Measurements from ENCODE around the gene NPHP4. TPM values are rescaled to one million over a fixed set of nuclear protein-coding genes. Genes with fewer than 3 reads are reported as not detected.

NPHP4 gene
- total RNA-seq, 1 experiment from 2014 or later = 3.4 TPM

GRCh38 chr1:5915587-5916571 lies 76.3 kb downstream of the NPHP4 start:
- in situ Hi-C loops (cut with HindIII; ENCODE audit: low pct_unique_long_range_greater_than_20kb, low sequenced_read_pairs) = no loop called here
- peak; percentile 91 for DNase-seq (ENCODE audit: low read depth, low spot score)

- DNase-seq (ENCODE audit: low read depth, low spot score) = no peak
- in situ Hi-C loops (cut with HindIII; ENCODE audit: low pct_unique_long_range_greater_than_20kb, low sequenced_read_pairs) = no loop called here
Observed at GRCh38 chr1:5914676-5915365, 77.4 kb downstream of the NPHP4 start.

- in situ Hi-C loops (cut with HindIII; ENCODE audit: low pct_unique_long_range_greater_than_20kb, low sequenced_read_pairs) = no loop called here
- no peak for DNase-seq (ENCODE audit: low read depth, low spot score)
Observed at GRCh38 chr1:5913876-5914275, 78.3 kb downstream of the NPHP4 start.

- in situ Hi-C loops (cut with HindIII; ENCODE audit: low pct_unique_long_range_greater_than_20kb, low sequenced_read_pairs) = no loop called here
- no peak for DNase-seq (ENCODE audit: low read depth, low spot score)
Observed at GRCh38 chr1:5913078-5913845, 79.0 kb downstream of the NPHP4 start.

- in situ Hi-C loops (cut with HindIII; ENCODE audit: low pct_unique_long_range_greater_than_20kb, low sequenced_read_pairs) = no loop called here
- no peak for DNase-seq (ENCODE audit: low read depth, low spot score)
Observed at GRCh38 chr1:5911871-5912271, 80.4 kb downstream of the NPHP4 start.

- DNase-seq (ENCODE audit: low read depth, low spot score) = no peak
- in situ Hi-C loops (cut with HindIII; ENCODE audit: low pct_unique_long_range_greater_than_20kb, low sequenced_read_pairs) = no loop called here
Observed at GRCh38 chr1:5911157-5911556, 81.1 kb downstream of the NPHP4 start.

GRCh38 chr1:5910666-5911065 lies 81.6 kb downstream of the NPHP4 start:
- in situ Hi-C loops (cut with HindIII; ENCODE audit: low pct_unique_long_range_greater_than_20kb, low sequenced_read_pairs) = no loop called here
- DNase-seq (ENCODE audit: low read depth, low spot score) = no peak

- DNase-seq (ENCODE audit: low read depth, low spot score) = no peak
- in situ Hi-C loops (cut with HindIII; ENCODE audit: low pct_unique_long_range_greater_than_20kb, low sequenced_read_pairs) = no loop called here
Observed at GRCh38 chr1:5910276-5910620, 82.0 kb downstream of the NPHP4 start.

- DNase-seq (ENCODE audit: low read depth, low spot score) = no peak
- in situ Hi-C loops (cut with HindIII; ENCODE audit: low pct_unique_long_range_greater_than_20kb, low sequenced_read_pairs) = no loop called here
Observed at GRCh38 chr1:5909576-5910275, 82.5 kb downstream of the NPHP4 start.

- no peak for DNase-seq (ENCODE audit: low read depth, low spot score)
- in situ Hi-C loops (cut with HindIII; ENCODE audit: low pct_unique_long_range_greater_than_20kb, low sequenced_read_pairs) = no loop called here
Observed at GRCh38 chr1:5908461-5909375, 83.5 kb downstream of the NPHP4 start.

- in situ Hi-C loops (cut with HindIII; ENCODE audit: low pct_unique_long_range_greater_than_20kb, low sequenced_read_pairs) = no loop called here
- DNase-seq (ENCODE audit: low read depth, low spot score) = no peak
Observed at GRCh38 chr1:5907966-5908365, 84.3 kb downstream of the NPHP4 start.

GRCh38 chr1:5907386-5907785 lies 84.8 kb downstream of the NPHP4 start:
- no peak for DNase-seq (ENCODE audit: low read depth, low spot score)
- in situ Hi-C loops (cut with HindIII; ENCODE audit: low pct_unique_long_range_greater_than_20kb, low sequenced_read_pairs) = no loop called here

- DNase-seq (ENCODE audit: low read depth, low spot score) = no peak
- in situ Hi-C loops (cut with HindIII; ENCODE audit: low pct_unique_long_range_greater_than_20kb, low sequenced_read_pairs) = no loop called here
Observed at GRCh38 chr1:5906966-5907365, 85.3 kb downstream of the NPHP4 start.

- no peak for DNase-seq (ENCODE audit: low read depth, low spot score)
- in situ Hi-C loops (cut with HindIII; ENCODE audit: low pct_unique_long_range_greater_than_20kb, low sequenced_read_pairs) = no loop called here
Observed at GRCh38 chr1:5906116-5906515, 86.1 kb downstream of the NPHP4 start.

- in situ Hi-C loops (cut with HindIII; ENCODE audit: low pct_unique_long_range_greater_than_20kb, low sequenced_read_pairs) = no loop called here
- DNase-seq (ENCODE audit: low read depth, low spot score) = no peak
Observed at GRCh38 chr1:5905436-5905835, 86.8 kb downstream of the NPHP4 start.

GRCh38 chr1:5904551-5904950 lies 87.7 kb downstream of the NPHP4 start:
- in situ Hi-C loops (cut with HindIII; ENCODE audit: low pct_unique_long_range_greater_than_20kb, low sequenced_read_pairs) = no loop called here
- no peak for DNase-seq (ENCODE audit: low read depth, low spot score)

GRCh38 chr1:5903680-5904079 lies 88.5 kb downstream of the NPHP4 start:
- DNase-seq (ENCODE audit: low read depth, low spot score) = no peak
- in situ Hi-C loops (cut with HindIII; ENCODE audit: low pct_unique_long_range_greater_than_20kb, low sequenced_read_pairs) = no loop called here
